Prostate gland (tissue), 2 donors: ENCODE measurements around the gene PTPN1. TPM values are rescaled to one million over a fixed set of nuclear protein-coding genes. Genes with fewer than 3 reads are reported as not detected.

Experiments
- DNase-seq: peaks from one replicate; pipeline ENCODE4 v3.0.0-alpha.2; 2019; ENCODE audit warnings: low spot score
- H3K27ac ChIP-seq, 2 donors: fragments of 200-600 bp; sonication (generic); 2 replicates each; pipeline ENCODE4 v1.5.1; 2017 to 2019
- H3K27me3 ChIP-seq: fragments of 200-600 bp; sonication (generic); replicated peaks from 2 replicates; pipeline ENCODE4 v1.5.1; 2019; ENCODE audit not compliant: insufficient read depth
- H3K36me3 ChIP-seq, 2 donors: fragments of 200-600 bp; sonication (generic); 1 replicate in 1 of 2; 2 replicates in 1 of 2; pipeline versions ENCODE4 v1.5.1 to v1.8.1; 2017 to 2019
- H3K4me1 ChIP-seq: fragments of 200-600 bp; sonication (generic); replicated peaks from 2 replicates; pipeline ENCODE4 v1.5.1; 2019
- H3K4me3 ChIP-seq, 2 donors: fragments of 200-600 bp; sonication (generic); 2 replicates each; pipeline ENCODE4 v1.5.1; 2017 to 2019
- H3K9me3 ChIP-seq: fragments of 200-600 bp; sonication (generic); 2 replicates; pipeline ENCODE4 v1.5.1; 2017
- CTCF ChIP-seq, 4 experiments: fragments of 200-600 bp in 2 of 4; fragments of 450-650 bp in 2 of 4; sonication (generic) in 2 of 4; IDR thresholded peaks; 1 replicate in 3 of 4; 2 replicates in 1 of 4; pipeline ENCODE4 v1.5.1; 2016 to 2019; ENCODE audit warnings: antibody characterized with exemption in 4 of 4, mild to moderate bottlenecking in 2 of 4, moderate library complexity in 2 of 4
- POLR2A ChIP-seq: fragments of 450-650 bp; IDR thresholded peaks from one replicate; pipeline ENCODE4 v1.6.1; 2016; ENCODE audit warnings: antibody characterized with exemption, mild to moderate bottlenecking
- POLR2AphosphoS5 ChIP-seq: sonication (generic); formaldehyde crosslinking; IDR thresholded peaks from one replicate; pipeline ENCODE4 v1.6.1; 2017; ENCODE audit warnings: antibody characterized with exemption
- WGBS: methylation state at CpG from one replicate; pipeline ENCODE4 v1.1.5; 2018; 5-methylcytosine and 5-hydroxymethylcytosine counted together
- intact Hi-C: fragments of 100-400 bp; cut with DNase I; formaldehyde crosslinking; loops from one replicate; pipeline ENCODE4 v1.14.2; 2022
- total RNA-seq, 2 donors: library from RNA; depleted of rRNA; stranded (reverse); fragments of >200 nt; gene quantifications; one replicate each; pipeline ENCODE4 v1.1.0, GENCODE V29; 2016

The PTPN1 gene
- total RNA-seq, 2 donors from 2014 or later: 28.5 to 46.6 TPM

GRCh38 chr20:50602432-50603088 lies 92.4 kb downstream of the PTPN1 start:
- Histone ChIP-seq H3K4me3 (no peak overlapping the region), H3K9me3 (no peaks in the 10 kb centered on the region), H3K4me1 (no peaks in the 10 kb centered on the region), H3K36me3 (no peaks in the 10 kb centered on the region), H3K27me3 (no peaks in the 10 kb centered on the region), H3K27ac (no peak overlapping the region)
- intact Hi-C loops: no loop called here
- DNase-seq: no peak
- WGBS: 95% methylated on average over 15 of the region's 15 CpGs
- TF ChIP-seq POLR2A (no peak), CTCF (IDR thresholded peaks at IDR 0.05) (no peak), POLR2AphosphoS5 (no peak)

- H3K4me1 ChIP-seq: no peaks in the 10 kb centered on the region
- H3K9me3 ChIP-seq: no peaks in the 10 kb centered on the region
- H3K27me3 ChIP-seq: no peaks in the 10 kb centered on the region
- WGBS: 90% methylated on average over 12 of the region's 12 CpGs
- TF ChIP-seq POLR2A: no peak
- no peak for TF ChIP-seq POLR2AphosphoS5
- TF ChIP-seq CTCF (IDR thresholded peaks at IDR 0.05): no peak
- intact Hi-C loops: no loop called here
- no peak overlapping the region for H3K4me3 ChIP-seq
- H3K36me3 ChIP-seq: no peaks in the 10 kb centered on the region
- no peak overlapping the region for H3K27ac ChIP-seq
- DNase-seq: no peak
These were observed 94.3 kb downstream of the PTPN1 start for GRCh38 chr20:50604451-50604850.

GRCh38 chr20:50605136-50605535 lies 95.0 kb downstream of the PTPN1 start:
- WGBS: 93% methylated on average over 5 of the region's 5 CpGs

GRCh38 chr20:50607436-50607835 lies 97.3 kb downstream of the PTPN1 start:
- TF ChIP-seq CTCF (IDR thresholded peaks at IDR 0.05): no peak
- TF ChIP-seq POLR2AphosphoS5: no peak
- no peak for TF ChIP-seq POLR2A
- Histone ChIP-seq H3K36me3 (no peaks in the 10 kb centered on the region), H3K9me3 (no peaks in the 10 kb centered on the region), H3K4me3 (no peak overlapping the region), H3K27me3 (no peaks in the 10 kb centered on the region), H3K27ac (no peak overlapping the region), H3K4me1 (no peaks in the 10 kb centered on the region)
- intact Hi-C loops: no loop called here
- no peak for DNase-seq
- 90% methylated on average over 8 of the region's 9 CpGs for WGBS

More at GRCh38 chr20:50605136-50605535, 95.0 kb downstream of the PTPN1 start:
- H3K4me3 ChIP-seq: no peak overlapping the region
- no peak for TF ChIP-seq POLR2A
- TF ChIP-seq POLR2AphosphoS5: no peak
- no peak for TF ChIP-seq CTCF (IDR thresholded peaks at IDR 0.05)
- DNase-seq: no peak
- no peak overlapping the region for H3K27ac ChIP-seq
- no peaks in the 10 kb centered on the region for H3K27me3 ChIP-seq
- no peaks in the 10 kb centered on the region for H3K36me3 ChIP-seq
- H3K9me3 ChIP-seq: no peaks in the 10 kb centered on the region
- intact Hi-C loops: no loop called here
- no peaks in the 10 kb centered on the region for H3K4me1 ChIP-seq
